H1 (cell line): ENCODE data around the gene SLC66A1. TPM values are rescaled to one million over a fixed set of nuclear protein-coding genes. Genes with fewer than 3 reads are reported as not detected.

Experiments used
- CTCF ChIA-PET: fragments of 300-600 bp; sonication (Branson Sonifier 250); formaldehyde crosslinking; loops from one replicate; lab custom pipeline; 2021; ENCODE audit not compliant: partially characterized antibody; lab: Charles Lee
- POLR2A ChIA-PET: fragments of 300-600 bp; sonication (Branson Sonifier 250); formaldehyde crosslinking; loops from one replicate; lab custom pipeline; 2021; ENCODE audit warnings: inconsistent platforms; ENCODE audit not compliant: partially characterized antibody; lab: Charles Lee
- DNase-seq, 2 experiments: peaks; one replicate each; pipeline versions ENCODE4 v3.0.0 to v3.0.0-alpha.2; 2010 to 2022; ENCODE audit warnings: low spot score in 2 of 2, low read depth in 1 of 2, mixed read lengths in 1 of 2
- FAIRE-seq: peaks from 2 replicates; lab custom pipeline; 2011; peaks lifted over from hg19 to GRCh38; lab: Jason Lieb, UNC
- H2AFZ ChIP-seq: 2 replicates; pipeline ENCODE4 v1.8.1; 2012; ENCODE audit warnings: low read length, inconsistent platforms
- H2AK5ac ChIP-seq: 2 replicates; pipeline ENCODE4 v1.6.1; 2013; ENCODE audit warnings: low read depth, low read length
- H2BK120ac ChIP-seq: replicated peaks from 2 replicates; pipeline ENCODE3; 2013; ENCODE audit warnings: low read depth, low read length, inconsistent platforms
- H2BK12ac ChIP-seq: 2 replicates; pipeline ENCODE4 v1.6.1; 2013; ENCODE audit warnings: low read depth, low read length
- H2BK15ac ChIP-seq: 2 replicates; pipeline ENCODE4 v1.6.1; 2013; ENCODE audit warnings: low read length
- H2BK20ac ChIP-seq: 2 replicates; pipeline ENCODE4 v1.6.1; 2013; ENCODE audit warnings: low read length
- H2BK5ac ChIP-seq: 2 replicates; pipeline ENCODE4 v1.6.1; 2013; ENCODE audit warnings: low read depth, low read length
- H3K14ac ChIP-seq: 2 replicates; pipeline ENCODE4 v1.6.1; 2013; ENCODE audit warnings: inconsistent platforms; ENCODE audit not compliant: insufficient read length
- H3K18ac ChIP-seq: 2 replicates; pipeline ENCODE4 v1.6.1; 2013; ENCODE audit warnings: low read length; ENCODE audit errors: extremely low read depth
- H3K23ac ChIP-seq: 2 replicates; pipeline ENCODE4 v1.6.1; 2013; ENCODE audit warnings: inconsistent platforms; ENCODE audit not compliant: insufficient read length
- H3K23me2 ChIP-seq: 2 replicates; pipeline ENCODE4 v1.6.1; 2013; ENCODE audit warnings: low read depth, low read length
- H3K27ac ChIP-seq: 2 replicates; pipeline ENCODE4 v1.6.1; 2011; ENCODE audit warnings: low read depth, low read length, inconsistent platforms
- H3K27me3 ChIP-seq, 4 experiments: replicated peaks in 1 of 4; 1 replicate in 1 of 4; 2 replicates in 3 of 4; pipeline versions ENCODE4 v1.6.1 to v1.8.1; 2011 to 2013; ENCODE audit warnings: low read length in 3 of 4, mild to moderate bottlenecking in 3 of 4, inconsistent platforms in 2 of 4, mixed read lengths in 2 of 4, moderate library complexity in 1 of 4; ENCODE audit not compliant: control insufficient read depth in 3 of 4, insufficient read depth in 3 of 4; ENCODE audit errors: extremely low read depth in 1 of 4
- H3K36me3 ChIP-seq, 4 experiments: 2 replicates each; pipeline versions ENCODE4 v1.6.1 to v1.8.1; 2011 to 2013; ENCODE audit warnings: mild to moderate bottlenecking in 4 of 4, low read length in 3 of 4, moderate library complexity in 2 of 4, control low read depth in 1 of 4, inconsistent platforms in 1 of 4; ENCODE audit not compliant: insufficient read depth in 4 of 4, control insufficient read depth in 2 of 4
- H3K4ac ChIP-seq: replicated peaks from 2 replicates; pipeline ENCODE3; 2013; ENCODE audit warnings: low read length, low read depth, mixed read lengths, inconsistent platforms; ENCODE audit not compliant: insufficient read length
- H3K4me1 ChIP-seq, 4 experiments: replicated peaks in 1 of 4; 1 replicate in 1 of 4; 2 replicates in 3 of 4; pipeline versions ENCODE4 v1.6.1 to v1.8.1; 2011 to 2013; ENCODE audit warnings: low read length in 3 of 4, inconsistent platforms in 2 of 4, mixed read lengths in 1 of 4; ENCODE audit not compliant: insufficient read depth in 4 of 4, control insufficient read depth in 3 of 4
- H3K4me2 ChIP-seq, 2 experiments: 2 replicates each; pipeline versions ENCODE4 v1.6.1 to v1.8.1; 2011 to 2013; ENCODE audit warnings: low read depth in 2 of 2, low read length in 2 of 2, control low read depth in 1 of 2, inconsistent platforms in 1 of 2, mild to moderate bottlenecking in 1 of 2; ENCODE audit not compliant: insufficient read depth in 1 of 2
- H3K4me3 ChIP-seq, 4 experiments: fragments of 200-600, 300-600 bp in 1 of 4; sonication (generic), shearing (Covaris generic), sonication (Bioruptor Twin) in 1 of 4; 2 replicates each; pipeline versions ENCODE4 v1.5.1 to v1.8.1; 2011 to 2016; ENCODE audit warnings: low read length in 4 of 4, low read depth in 3 of 4, control low read depth in 2 of 4, inconsistent platforms in 2 of 4, mild to moderate bottlenecking in 2 of 4, mixed read lengths in 1 of 4, moderate library complexity in 1 of 4; ENCODE audit not compliant: insufficient read depth in 2 of 4; ENCODE audit errors: extremely low read depth in 1 of 4
- H3K56ac ChIP-seq: replicated peaks from 2 replicates; pipeline ENCODE3; 2013; ENCODE audit warnings: low read depth, mild to moderate bottlenecking, mixed read lengths, low read length, inconsistent platforms; ENCODE audit not compliant: insufficient read length
- H3K79me1 ChIP-seq: 2 replicates; pipeline ENCODE4 v1.6.1; 2013; ENCODE audit warnings: low read depth, low read length, control low read depth
- H3K79me2 ChIP-seq, 2 experiments: 2 replicates each; pipeline versions ENCODE4 v1.6.1 to v1.8.1; 2012 to 2013; ENCODE audit warnings: low read length in 2 of 2, mild to moderate bottlenecking in 2 of 2, inconsistent platforms in 1 of 2; ENCODE audit not compliant: insufficient read depth in 2 of 2, control insufficient read depth in 1 of 2
- H3K9ac ChIP-seq, 4 experiments: replicated peaks in 1 of 4; 1 replicate in 1 of 4; 2 replicates in 3 of 4; pipeline versions ENCODE4 v1.6.1 to v1.8.1; 2011 to 2013; ENCODE audit warnings: low read depth in 3 of 4, low read length in 3 of 4, control low read depth in 2 of 4, mild to moderate bottlenecking in 2 of 4, moderate library complexity in 2 of 4, inconsistent platforms in 1 of 4; ENCODE audit errors: extremely low read depth in 1 of 4
- H3K9me3 ChIP-seq, 2 experiments: 2 replicates each; pipeline versions ENCODE4 v1.6.1 to v1.8.1; 2012 to 2013; ENCODE audit warnings: mild to moderate bottlenecking in 2 of 2, moderate library complexity in 2 of 2, control low read depth in 1 of 2, inconsistent platforms in 1 of 2, low read depth in 1 of 2, low read length in 1 of 2, mixed read lengths in 1 of 2; ENCODE audit not compliant: insufficient read depth in 2 of 2
- H4K20me1 ChIP-seq, 2 experiments: replicated peaks in 1 of 2; 2 replicates each; pipeline versions ENCODE3 to v1.8.1; 2011 to 2013; ENCODE audit warnings: inconsistent platforms in 2 of 2, low read length in 2 of 2, mild to moderate bottlenecking in 1 of 2; ENCODE audit not compliant: insufficient read depth in 2 of 2, control insufficient read depth in 1 of 2
- H4K5ac ChIP-seq: 2 replicates; pipeline ENCODE4 v1.6.1; 2013; ENCODE audit warnings: low read length, low read depth, mixed read lengths, inconsistent platforms; ENCODE audit not compliant: insufficient read length
- H4K8ac ChIP-seq: 2 replicates; pipeline ENCODE4 v1.8.0; 2013; ENCODE audit warnings: mild to moderate bottlenecking, moderate library complexity, low read length, inconsistent platforms; ENCODE audit not compliant: insufficient read depth; ENCODE audit errors: extremely low read depth
- H4K91ac ChIP-seq: replicated peaks from 2 replicates; pipeline ENCODE3; 2013; ENCODE audit warnings: low read length, mixed read lengths, inconsistent platforms; ENCODE audit not compliant: insufficient read length
- ATF2 ChIP-seq: IDR thresholded peaks from 2 replicates; pipeline ENCODE4 v1.6.1; 2012; ENCODE audit warnings: low read length, inconsistent platforms
- CHD2 ChIP-seq: IDR thresholded peaks from 2 replicates; pipeline ENCODE4 v1.6.1; 2012; ENCODE audit warnings: low read length, improper control_type of control experiment
- GABPA ChIP-seq: IDR thresholded peaks from 2 replicates; pipeline ENCODE4 v1.6.1; 2011; ENCODE audit warnings: mild to moderate bottlenecking, low read length, moderate library complexity, borderline replicate concordance; ENCODE audit not compliant: insufficient read depth
- POLR2A ChIP-seq, 2 experiments: IDR thresholded peaks; 1 replicate in 1 of 2; 2 replicates in 1 of 2; pipeline ENCODE4 v1.6.1; 2011; ENCODE audit warnings: low read depth in 2 of 2, low read length in 2 of 2, mild to moderate bottlenecking in 2 of 2; ENCODE audit errors: control extremely low read depth in 1 of 2
- RNF2 ChIP-seq: fragments of 200-900, 300-1000 bp; sonication (generic); IDR thresholded peaks from 2 replicates; pipeline ENCODE4 v1.7.1; 2016; ENCODE audit warnings: borderline replicate concordance, low read depth, mild to moderate bottlenecking, antibody characterized with exemption, low read length; ENCODE audit not compliant: poor library complexity, severe bottlenecking; ENCODE audit errors: missing control alignments
- WGBS, 2 experiments: shearing (Covaris generic) in 1 of 2; methylation state at CpG; one replicate each; pipeline versions ENCODE4 v1.1.6 to v1.1.7; 2013 to 2015; ENCODE audit warnings: low lambda C conversion rate in 2 of 2, mixed read lengths in 2 of 2, inconsistent platforms in 1 of 2, low coverage in 1 of 2, missing lambda C conversion rate in 1 of 2; ENCODE audit not compliant: insufficient replicate concordance in 2 of 2, insufficient coverage in 1 of 2, insufficient read length in 1 of 2; ENCODE audit errors: extremely low coverage in 1 of 2, missing lambda C conversion rate in 1 of 2; 5-methylcytosine and 5-hydroxymethylcytosine counted together
- polyA plus RNA-seq, 7 experiments: library from polyadenylated mRNA; depleted of rRNA in 3 of 7; stranded (reverse) in 5 of 7; unstranded in 2 of 7; fragments of >200 nt in 5 of 7; fragments of 200-250 nt in 2 of 7; gene quantifications; 1 replicate in 5 of 7; 2 replicates in 1 of 7; 4 replicates in 1 of 7; pipeline versions ENCODE4 v1.2.1 to v1.2.3, GENCODE V29; 2011 to 2013; ENCODE audit warnings: missing spikeins in 2 of 7, mixed read lengths in 2 of 7
- total RNA-seq: library from RNA; stranded (reverse); fragmentation: NEBNext Ultra II Directional; extraction: Animal tissue kit (Norgen Biotek cat#: 25700); gene quantifications from 2 replicates; pipeline ENCODE4 v1.2.1, GENCODE V29; 2021

SLC66A1 gene
- total and polyA plus RNA-seq, 2 of the 8 experiments (the other 6 are each of a cell fraction or from before 2014, with no cell fraction given) = 16.8 to 27.9 TPM

GRCh38 chr1:19347533-19348172 is 35.5 kb downstream of the SLC66A1 start:
- H3K9ac ChIP-seq = no peak overlapping the region
- H3K14ac ChIP-seq = no peak overlapping the region
- WGBS, 2 experiments = 91% methylated on average over 14 of the region's 14 CpGs; no CpG with 5 or more reads in 1 of the 2 experiments
- H3K79me2 ChIP-seq = no peaks in the 10 kb centered on the region
- peaks cover 3 to 33% (median 9%) of the 10 kb centered on the region in 4 experiments; a peak in 6 of 8 replicates for H3K36me3 ChIP-seq
- no peak overlapping the region for H3K23ac ChIP-seq
- peaks cover 1 to 2% of the 10 kb centered on the region in 2 experiments for H4K20me1 ChIP-seq
- no peaks in the 10 kb centered on the region for H3K27me3 ChIP-seq
- no peaks in the 10 kb centered on the region; the same call in none of the 2 replicates for H3K79me1 ChIP-seq
- H3K4me1 ChIP-seq = peaks cover 0 to 2% (median under 1%) of the 10 kb centered on the region in 4 experiments; a peak in 3 of 7 replicates
- ChIA-PET POLR2A (interaction anchor here (0.6 kb wide), 1 partner anchor 137 kb away, joined by 3 read pairs; no protein-coding TSS in a partner anchor), CTCF (interaction anchor here (0.7 to 8.0 kb wide), 12 partner anchors 20 to 324 kb away, joined by 3 to 62 read pairs (median 3); no protein-coding TSS in a partner anchor)
- H2BK12ac ChIP-seq = no peak overlapping the region
- no peak overlapping the region for H3K56ac ChIP-seq
- no peak overlapping the region for H2AK5ac ChIP-seq
- TF ChIP-seq RNF2 = no peak
- TF ChIP-seq CHD2 = no peak
- TF ChIP-seq POLR2A (IDR thresholded peaks at IDR 0.05; ENCODE audit: control extremely low read depth in 1 of 2, low read depth in 2 of 2, low read length in 2 of 2) = no peak
- TF ChIP-seq GABPA = no peak
- TF ChIP-seq ATF2 = no peak
- no peaks in the 10 kb centered on the region for H3K23me2 ChIP-seq
- H3K27ac ChIP-seq = no peak overlapping the region
- H2BK15ac ChIP-seq = no peak overlapping the region
- H3K4me3 ChIP-seq = no peak overlapping the region
- no peak overlapping the region for H4K8ac ChIP-seq
- H3K18ac ChIP-seq = no peak overlapping the region
- H2AFZ ChIP-seq = no peak overlapping the region
- DNase-seq (no peak), FAIRE-seq (no peak)
- H4K91ac ChIP-seq = no peak overlapping the region
- H2BK120ac ChIP-seq = no peak overlapping the region
- H4K5ac ChIP-seq = no peak overlapping the region
- 0 out of 2 replicates have a peak overlapping the region, but pooled peaks have one; percentile 35 for H2BK5ac ChIP-seq
- no peak overlapping the region for H2BK20ac ChIP-seq
- H3K9me3 ChIP-seq = no peaks in the 10 kb centered on the region
- no peak overlapping the region for H3K4me2 ChIP-seq
- H3K4ac ChIP-seq = no peak overlapping the region
